Common myeloid progenitor, CD34-positive (primary cell): Measurements from ENCODE around the gene SPN.

Source experiments
- CTCF ChIA-PET: fragments of 350-600 bp; sonication (Branson Sonifier 250); formaldehyde crosslinking; loops from one replicate; lab custom pipeline; 2021; ENCODE audit warnings: antibody characterized with exemption; lab: Charles Lee
- POLR2A ChIA-PET: fragments of 350-600 bp; sonication (Branson Sonifier 250); formaldehyde crosslinking; loops from one replicate; lab custom pipeline; 2021; ENCODE audit warnings: antibody characterized with exemption; lab: Charles Lee
- DNase-seq, 3 donors: peaks; one replicate each; pipeline versions ENCODE4 v3.0.0 to v3.0.0-alpha.2; 2013
- H3K27ac ChIP-seq, 2 experiments: 1 replicate in 1 of 2; 2 replicates in 1 of 2; pipeline ENCODE4 v1.7.0; 2013; ENCODE audit warnings: inconsistent platforms in 2 of 2, low read length in 2 of 2, mild to moderate bottlenecking in 2 of 2, low read depth in 1 of 2, moderate library complexity in 1 of 2; ENCODE audit not compliant: severe bottlenecking in 2 of 2, insufficient read depth in 1 of 2, poor library complexity in 1 of 2
- H3K27me3 ChIP-seq, 5 experiments: replicated peaks in 2 of 5; 1 replicate in 3 of 5; 2 replicates in 2 of 5; pipeline versions ENCODE4 v1.6.1 to v1.7.0; 2013; ENCODE audit warnings: low read length in 4 of 5, mild to moderate bottlenecking in 2 of 5, moderate library complexity in 2 of 5, inconsistent platforms in 1 of 5; ENCODE audit not compliant: insufficient read depth in 5 of 5, control insufficient read depth in 4 of 5
- H3K36me3 ChIP-seq, 4 experiments: 1 replicate in 2 of 4; 2 replicates in 2 of 4; pipeline versions ENCODE4 v1.6.1 to v1.7.0; 2013; ENCODE audit warnings: low read length in 3 of 4, control low read depth in 1 of 4, mild to moderate bottlenecking in 1 of 4; ENCODE audit not compliant: control insufficient read depth in 4 of 4, insufficient read depth in 4 of 4
- H3K4me1 ChIP-seq, 4 experiments: 1 replicate in 3 of 4; 2 replicates in 1 of 4; pipeline versions ENCODE4 v1.6.1 to v1.7.1; 2013; ENCODE audit warnings: low read length in 3 of 4, mild to moderate bottlenecking in 3 of 4, control low read depth in 1 of 4, inconsistent platforms in 1 of 4, moderate library complexity in 1 of 4; ENCODE audit not compliant: control insufficient read depth in 4 of 4, insufficient read depth in 4 of 4; ENCODE audit errors: control extremely low read depth in 1 of 4
- H3K4me3 ChIP-seq, 7 experiments: 1 replicate in 4 of 7; 2 replicates in 3 of 7; pipeline versions ENCODE4 v1.5.1 to v1.7.0; 2013; ENCODE audit warnings: mild to moderate bottlenecking in 7 of 7, low read length in 6 of 7, moderate library complexity in 6 of 7, inconsistent platforms in 2 of 7, low read depth in 2 of 7, control low read depth in 1 of 7; ENCODE audit not compliant: insufficient read depth in 4 of 7, control insufficient read depth in 1 of 7; ENCODE audit errors: extremely low read depth in 1 of 7
- H3K9me3 ChIP-seq, 5 experiments: 1 replicate in 4 of 5; 2 replicates in 1 of 5; pipeline versions ENCODE4 v1.6.1 to v1.7.1; 2013; ENCODE audit warnings: low read length in 4 of 5, mild to moderate bottlenecking in 2 of 5, inconsistent platforms in 1 of 5, low read depth in 1 of 5, moderate library complexity in 1 of 5; ENCODE audit not compliant: control insufficient read depth in 4 of 5, insufficient read depth in 2 of 5; ENCODE audit errors: control extremely low read depth in 1 of 5
- WGBS: methylation state at CpG from one replicate; pipeline ENCODE4 v1.1.5; 2013; ENCODE audit not compliant: insufficient coverage; 5-methylcytosine and 5-hydroxymethylcytosine counted together

The SPN gene

DNA sequence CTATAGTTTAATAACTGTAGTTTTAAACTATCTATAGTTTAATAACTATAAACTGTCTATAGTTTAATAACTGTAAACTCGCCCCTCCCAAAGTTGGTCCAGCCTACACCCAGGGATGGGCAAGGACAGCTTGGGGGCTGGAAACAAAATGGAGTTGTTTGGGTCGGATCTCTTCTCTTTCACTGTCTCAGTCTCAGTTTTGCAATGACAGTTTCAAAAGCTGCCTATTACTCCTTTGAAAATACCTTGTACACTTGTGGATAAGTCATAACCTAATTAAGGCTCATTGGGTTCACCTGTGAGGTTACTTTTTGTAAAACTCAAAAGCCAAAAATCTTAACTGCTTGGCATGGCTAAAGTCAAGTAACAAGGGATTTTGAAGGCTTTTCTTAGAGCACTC lies 51.3 kb downstream of the SPN start:
- Histone ChIP-seq H3K27me3 (peaks cover 0 to under 1% (median 0%) of the 10 kb centered on the region in 5 experiments), H3K27ac (no peak overlapping the region), H3K9me3 (no peaks in the 10 kb centered on the region), H3K4me3 (no peak overlapping the region), H3K36me3 (no peaks in the 10 kb centered on the region), H3K4me1 (peaks cover 0 to 3% (median under 1%) of the 10 kb centered on the region in 4 experiments)
- ChIA-PET POLR2A (interaction anchor here (0.6 to 0.7 kb wide), 2 partner anchors 32 to 115 kb away, joined by 3 read pairs; no protein-coding TSS in a partner anchor), CTCF (interaction anchor here (1.2 to 1.8 kb wide), 3 partner anchors 10 to 23 kb away, joined by 3 to 10 read pairs (median 5); no protein-coding TSS in a partner anchor)
- no peak for DNase-seq
- 100% methylated on average over 1 of the region's 2 CpGs for WGBS

- CTCF ChIA-PET, result interaction anchor here (0.6 to 1.8 kb wide), 5 partner anchors 10 to 790 kb away, joined by 3 to 10 read pairs (median 3); no protein-coding TSS in a partner anchor
- WGBS, result no CpG with 5 or more reads among the region's 1 CpG
- H3K36me3 ChIP-seq, result no peaks in the 10 kb centered on the region
- no peaks in the 10 kb centered on the region for H3K27me3 ChIP-seq
- no peaks in the 10 kb centered on the region for H3K9me3 ChIP-seq
- no peak overlapping the region for H3K4me3 ChIP-seq
- no peak overlapping the region for H3K27ac ChIP-seq
- no peak for DNase-seq
- POLR2A ChIA-PET, result interaction anchor here (0.6 kb wide), 1 partner anchor 114 kb away, joined by 3 read pairs; no protein-coding TSS in a partner anchor
- H3K4me1 ChIP-seq, result peaks cover 0 to 3% (median under 1%) of the 10 kb centered on the region in 4 experiments
Measured at GRCh38 chr16:29714972-29715371, 51.9 kb downstream of the SPN start.

GRCh38 chr16:29717113-29717512 lies 54.1 kb downstream of the SPN start:
- ChIA-PET CTCF (interaction anchor here (0.7 to 1.8 kb wide), 5 partner anchors 13 to 74 kb away, joined by 3 to 4 read pairs (median 3); no protein-coding TSS in a partner anchor), POLR2A (interaction anchor here (0.7 kb wide), 1 partner anchor 21 kb away, joined by 3 read pairs; no protein-coding TSS in a partner anchor)
- Histone ChIP-seq H3K36me3 (no peaks in the 10 kb centered on the region), H3K4me1 (peaks cover 0 to 5% (median 1%) of the 10 kb centered on the region in 4 experiments), H3K27me3 (no peaks in the 10 kb centered on the region), H3K9me3 (no peaks in the 10 kb centered on the region), H3K4me3 (no peak overlapping the region), H3K27ac (no peak overlapping the region)
- 96% methylated on average over 6 of the region's 7 CpGs for WGBS
- DNase-seq, result no peak

- WGBS, result 59% methylated on average over 4 of the region's 4 CpGs
- no peaks in the 10 kb centered on the region for H3K36me3 ChIP-seq
- ChIA-PET POLR2A (interaction anchor here (0.6 kb wide), 2 partner anchors 16 to 286 kb away, joined by 3 read pairs; no protein-coding TSS in a partner anchor), CTCF (interaction anchor here (0.7 to 1.8 kb wide), 3 partner anchors 10 to 78 kb away, joined by 3 to 5 read pairs (median 4); no protein-coding TSS in a partner anchor)
- H3K27me3 ChIP-seq, result no peaks in the 10 kb centered on the region
- peaks cover 0 to 5% (median 1%) of the 10 kb centered on the region in 4 experiments for H3K4me1 ChIP-seq
- no peaks in the 10 kb centered on the region for H3K9me3 ChIP-seq
- no peak for DNase-seq
- H3K27ac ChIP-seq, result no peak overlapping the region
- no peak overlapping the region for H3K4me3 ChIP-seq
Measured at GRCh38 chr16:29719063-29719462, 56.0 kb downstream of the SPN start.
